ENCODE measurements around the gene DPH1.

DPH1 gene

GRCh38 chr17:2062571-2063183 is 32.7 kb downstream of the DPH1 start:
- peak; percentile 85 for DNase-seq

- DNase-seq: peak; percentile 63
Observed at GRCh38 chr17:2063261-2064146, 33.6 kb downstream of the DPH1 start.

- no peak for DNase-seq
Observed at GRCh38 chr17:2064147-2064489, 34.2 kb downstream of the DPH1 start.

GRCh38 chr17:2064520-2064971 is 34.6 kb downstream of the DPH1 start:
- peak; percentile 51 for DNase-seq

GRCh38 chr17:2064980-2065785 is 35.2 kb downstream of the DPH1 start:
- DNase-seq: peak; percentile 79

- DNase-seq: peak; percentile 54
Observed at GRCh38 chr17:2065949-2066400, 36.0 kb downstream of the DPH1 start.

- no peak for DNase-seq
Observed at GRCh38 chr17:2067048-2067561, 37.2 kb downstream of the DPH1 start.

- DNase-seq: peak; percentile 61
Observed at GRCh38 chr17:2067608-2068024, 37.7 kb downstream of the DPH1 start.

GRCh38 chr17:2068031-2068518 is 38.1 kb downstream of the DPH1 start:
- DNase-seq: peak; percentile 96

- peak; percentile 80 for DNase-seq
Observed at GRCh38 chr17:2068519-2069051, 38.6 kb downstream of the DPH1 start.

GRCh38 chr17:2070241-2071023 is 40.5 kb downstream of the DPH1 start:
- DNase-seq: no peak

GRCh38 chr17:2071024-2071385 is 41.1 kb downstream of the DPH1 start:
- no peak for DNase-seq

- DNase-seq: peak; percentile 68
Observed at GRCh38 chr17:2071455-2072281, 41.7 kb downstream of the DPH1 start.

- no peak for DNase-seq
Observed at GRCh38 chr17:2074919-2075318, 45.0 kb downstream of the DPH1 start.

GRCh38 chr17:2075336-2076086 is 45.6 kb downstream of the DPH1 start:
- peak; percentile 59 for DNase-seq

- DNase-seq: no peak
Observed at GRCh38 chr17:2076087-2076984, 46.4 kb downstream of the DPH1 start.

- DNase-seq: no peak
Observed at GRCh38 chr17:2077040-2077439, 47.1 kb downstream of the DPH1 start.

- peak; percentile 41 for DNase-seq
Observed at GRCh38 chr17:2081564-2081963, 51.6 kb downstream of the DPH1 start.

All from fibroblast of skin of back (primary cell).